ENCODE results near the gene LHFPL5. TPM values are rescaled to one million over a fixed set of nuclear protein-coding genes. Genes with fewer than 3 reads are reported as not detected.

Gene LHFPL5
- total and polyA plus RNA-seq, 2 of the 13 experiments (the other 11 are each of a cell fraction or from before 2014, with no cell fraction given): 0.03 TPM; not detected in 1

DNA sequence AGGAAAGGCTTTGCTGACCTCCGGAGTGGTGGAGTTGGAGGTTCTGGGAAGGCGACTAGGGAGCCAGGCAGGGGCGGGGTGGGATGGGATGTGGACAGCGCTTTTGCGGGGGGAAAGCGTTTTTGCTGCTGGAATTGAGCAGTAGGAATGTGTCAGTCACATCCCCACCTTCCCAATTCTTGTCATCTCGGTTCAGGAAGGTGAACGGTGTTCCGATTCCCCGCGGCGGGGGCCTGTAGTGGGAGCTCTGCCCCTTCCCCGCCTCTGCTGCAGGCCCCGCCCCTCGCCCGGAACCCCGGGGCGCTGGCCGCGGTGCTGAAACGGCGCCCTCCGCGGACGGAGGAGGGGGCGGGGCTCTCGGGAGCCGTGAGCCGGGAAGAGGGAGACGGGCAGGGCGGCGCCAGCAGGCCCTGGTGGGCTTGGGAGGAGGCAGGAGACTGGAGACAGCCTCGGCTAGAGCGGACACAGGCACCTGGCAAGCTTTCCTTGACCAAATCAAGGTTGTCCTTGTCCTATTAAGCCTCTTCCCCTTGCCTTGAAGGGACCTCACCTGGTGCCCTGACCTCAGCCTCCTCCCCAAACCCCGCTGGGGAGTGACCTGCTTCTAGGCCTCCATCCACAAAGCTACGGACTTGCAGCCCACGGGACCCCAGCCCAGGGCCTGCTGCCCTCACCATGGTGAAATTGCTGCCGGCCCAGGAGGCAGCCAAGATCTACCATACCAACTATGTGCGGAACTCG, at the start of gene LHFPL5 (continued):
- TF ChIP-seq PAX8 (CRISPR knock-in tag; IDR thresholded peaks at IDR 0.05; ENCODE audit: borderline replicate concordance) (peak; percentile 99; the same call in 1 of the 2 replicates), ZNF7 (CRISPR knock-in tag; IDR thresholded peaks at IDR 0.05) (peak; percentile 80; the same call in 1 of the 2 replicates), DNMT3B (CRISPR knock-in tag; conservative IDR thresholded peaks at IDR 0.05) (peak; percentile 98; the same call in 1 of the 2 replicates), PRMT3 (CRISPR knock-in tag; IDR thresholded peaks at IDR 0.05; ENCODE audit: borderline replicate concordance, low read depth) (peak; percentile 99), ZNF709 (CRISPR knock-in tag; IDR thresholded peaks at IDR 0.05) (peak; percentile 99), ZNF704 (CRISPR knock-in tag; IDR thresholded peaks at IDR 0.05; ENCODE audit: borderline replicate concordance) (peak; percentile 95), EED (CRISPR knock-in tag; IDR thresholded peaks at IDR 0.05) (peak; percentile 88; the same call in 1 of the 2 replicates), ZNF12 (CRISPR knock-in tag; IDR thresholded peaks at IDR 0.05) (peak; percentile 93), TBX3 (IDR thresholded peaks at IDR 0.05; ENCODE audit: borderline replicate concordance) (no peak), ZNF441 (CRISPR knock-in tag; IDR thresholded peaks at IDR 0.05; ENCODE audit: borderline replicate concordance) (peak; percentile 98), MAZ (IDR thresholded peaks at IDR 0.05; ENCODE audit: borderline replicate concordance, low read depth, low read length) (peak; percentile 93), MAZ (CRISPR knock-in tag; IDR thresholded peaks at IDR 0.05; ENCODE audit: low read depth) (peak; percentile 100), NR3C1 (CRISPR knock-in tag; IDR thresholded peaks at IDR 0.05) (peak; percentile 94; the same call in 1 of the 2 replicates), ZNF205 (CRISPR knock-in tag; IDR thresholded peaks at IDR 0.05) (peak; percentile 98), ZNF746 (CRISPR knock-in tag; IDR thresholded peaks at IDR 0.05) (no peak), U2AF2 (IDR thresholded peaks at IDR 0.05; ENCODE audit: low read depth, low read length) (no peak)
- TF ChIP-seq, protein P1, sequence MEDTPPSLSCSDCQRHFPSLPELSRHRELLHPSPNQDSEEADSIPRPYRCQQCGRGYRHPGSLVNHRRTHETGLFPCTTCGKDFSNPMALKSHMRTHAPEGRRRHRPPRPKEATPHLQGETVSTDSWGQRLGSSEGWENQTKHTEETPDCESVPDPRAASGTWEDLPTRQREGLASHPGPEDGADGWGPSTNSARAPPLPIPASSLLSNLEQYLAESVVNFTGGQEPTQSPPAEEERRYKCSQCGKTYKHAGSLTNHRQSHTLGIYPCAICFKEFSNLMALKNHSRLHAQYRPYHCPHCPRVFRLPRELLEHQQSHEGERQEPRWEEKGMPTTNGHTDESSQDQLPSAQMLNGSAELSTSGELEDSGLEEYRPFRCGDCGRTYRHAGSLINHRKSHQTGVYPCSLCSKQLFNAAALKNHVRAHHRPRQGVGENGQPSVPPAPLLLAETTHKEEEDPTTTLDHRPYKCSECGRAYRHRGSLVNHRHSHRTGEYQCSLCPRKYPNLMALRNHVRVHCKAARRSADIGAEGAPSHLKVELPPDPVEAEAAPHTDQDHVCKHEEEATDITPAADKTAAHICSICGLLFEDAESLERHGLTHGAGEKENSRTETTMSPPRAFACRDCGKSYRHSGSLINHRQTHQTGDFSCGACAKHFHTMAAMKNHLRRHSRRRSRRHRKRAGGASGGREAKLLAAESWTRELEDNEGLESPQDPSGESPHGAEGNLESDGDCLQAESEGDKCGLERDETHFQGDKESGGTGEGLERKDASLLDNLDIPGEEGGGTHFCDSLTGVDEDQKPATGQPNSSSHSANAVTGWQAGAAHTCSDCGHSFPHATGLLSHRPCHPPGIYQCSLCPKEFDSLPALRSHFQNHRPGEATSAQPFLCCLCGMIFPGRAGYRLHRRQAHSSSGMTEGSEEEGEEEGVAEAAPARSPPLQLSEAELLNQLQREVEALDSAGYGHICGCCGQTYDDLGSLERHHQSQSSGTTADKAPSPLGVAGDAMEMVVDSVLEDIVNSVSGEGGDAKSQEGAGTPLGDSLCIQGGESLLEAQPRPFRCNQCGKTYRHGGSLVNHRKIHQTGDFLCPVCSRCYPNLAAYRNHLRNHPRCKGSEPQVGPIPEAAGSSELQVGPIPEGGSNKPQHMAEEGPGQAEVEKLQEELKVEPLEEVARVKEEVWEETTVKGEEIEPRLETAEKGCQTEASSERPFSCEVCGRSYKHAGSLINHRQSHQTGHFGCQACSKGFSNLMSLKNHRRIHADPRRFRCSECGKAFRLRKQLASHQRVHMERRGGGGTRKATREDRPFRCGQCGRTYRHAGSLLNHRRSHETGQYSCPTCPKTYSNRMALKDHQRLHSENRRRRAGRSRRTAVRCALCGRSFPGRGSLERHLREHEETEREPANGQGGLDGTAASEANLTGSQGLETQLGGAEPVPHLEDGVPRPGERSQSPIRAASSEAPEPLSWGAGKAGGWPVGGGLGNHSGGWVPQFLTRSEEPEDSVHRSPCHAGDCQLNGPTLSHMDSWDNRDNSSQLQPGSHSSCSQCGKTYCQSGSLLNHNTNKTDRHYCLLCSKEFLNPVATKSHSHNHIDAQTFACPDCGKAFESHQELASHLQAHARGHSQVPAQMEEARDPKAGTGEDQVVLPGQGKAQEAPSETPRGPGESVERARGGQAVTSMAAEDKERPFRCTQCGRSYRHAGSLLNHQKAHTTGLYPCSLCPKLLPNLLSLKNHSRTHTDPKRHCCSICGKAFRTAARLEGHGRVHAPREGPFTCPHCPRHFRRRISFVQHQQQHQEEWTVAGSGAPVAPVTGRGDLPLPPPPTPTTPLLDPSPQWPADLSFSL (CRISPR knock-in tag; IDR thresholded peaks at IDR 0.05): no peak
- TF ChIP-seq, protein P2, sequence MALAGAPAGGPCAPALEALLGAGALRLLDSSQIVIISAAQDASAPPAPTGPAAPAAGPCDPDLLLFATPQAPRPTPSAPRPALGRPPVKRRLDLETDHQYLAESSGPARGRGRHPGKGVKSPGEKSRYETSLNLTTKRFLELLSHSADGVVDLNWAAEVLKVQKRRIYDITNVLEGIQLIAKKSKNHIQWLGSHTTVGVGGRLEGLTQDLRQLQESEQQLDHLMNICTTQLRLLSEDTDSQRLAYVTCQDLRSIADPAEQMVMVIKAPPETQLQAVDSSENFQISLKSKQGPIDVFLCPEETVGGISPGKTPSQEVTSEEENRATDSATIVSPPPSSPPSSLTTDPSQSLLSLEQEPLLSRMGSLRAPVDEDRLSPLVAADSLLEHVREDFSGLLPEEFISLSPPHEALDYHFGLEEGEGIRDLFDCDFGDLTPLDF (CRISPR knock-in tag; IDR thresholded peaks at IDR 0.05): peak; percentile 92
- TF ChIP-seq, protein P3, sequence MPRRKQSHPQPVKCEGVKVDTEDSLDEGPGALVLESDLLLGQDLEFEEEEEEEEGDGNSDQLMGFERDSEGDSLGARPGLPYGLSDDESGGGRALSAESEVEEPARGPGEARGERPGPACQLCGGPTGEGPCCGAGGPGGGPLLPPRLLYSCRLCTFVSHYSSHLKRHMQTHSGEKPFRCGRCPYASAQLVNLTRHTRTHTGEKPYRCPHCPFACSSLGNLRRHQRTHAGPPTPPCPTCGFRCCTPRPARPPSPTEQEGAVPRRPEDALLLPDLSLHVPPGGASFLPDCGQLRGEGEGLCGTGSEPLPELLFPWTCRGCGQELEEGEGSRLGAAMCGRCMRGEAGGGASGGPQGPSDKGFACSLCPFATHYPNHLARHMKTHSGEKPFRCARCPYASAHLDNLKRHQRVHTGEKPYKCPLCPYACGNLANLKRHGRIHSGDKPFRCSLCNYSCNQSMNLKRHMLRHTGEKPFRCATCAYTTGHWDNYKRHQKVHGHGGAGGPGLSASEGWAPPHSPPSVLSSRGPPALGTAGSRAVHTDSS (CRISPR knock-in tag; conservative IDR thresholded peaks at IDR 0.05): no peak
